ENCODE data around the gene KLHDC8A.
"Not testable (repeated sequence)": the region's sequence is repeated elsewhere in the genome, so short reads cannot be mapped to it uniquely, and the experiment has no call there.

Gene KLHDC8A

DNA sequence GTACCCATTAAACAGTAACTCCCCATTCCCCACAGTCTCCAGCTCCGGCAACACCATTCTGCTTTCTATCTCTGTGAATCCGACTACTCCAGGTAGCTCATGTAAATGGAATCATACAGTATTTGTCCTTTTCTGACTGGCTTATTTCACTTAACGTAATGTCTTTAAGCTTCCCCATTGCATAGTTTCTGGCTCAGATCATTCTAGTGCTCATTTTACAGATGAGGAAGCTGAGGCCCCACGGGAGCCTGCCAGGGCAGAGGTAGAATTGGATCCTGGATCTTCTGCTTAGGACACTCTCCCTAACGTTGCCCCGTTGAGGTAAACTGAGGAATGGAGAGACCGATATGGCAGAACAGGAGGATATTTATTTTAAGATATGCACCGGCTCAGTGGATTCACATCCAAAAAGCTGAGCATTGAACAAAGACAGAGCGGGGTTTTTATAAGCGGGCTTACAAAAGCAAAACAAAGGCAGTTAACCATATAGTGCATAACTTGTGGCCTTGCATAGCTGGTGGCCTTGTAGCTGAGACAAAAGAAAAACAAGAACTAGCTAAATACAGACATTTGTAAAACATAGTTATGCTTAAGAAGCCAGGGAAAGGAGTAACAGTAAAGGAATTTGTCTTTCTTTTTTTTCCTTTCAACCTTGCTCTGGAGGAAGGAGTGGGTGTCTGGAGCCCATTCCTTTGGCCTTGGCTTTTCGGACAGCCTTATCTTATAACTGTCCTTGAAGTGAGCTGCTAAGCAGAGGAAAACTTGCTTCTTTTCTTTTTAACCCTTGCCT is 15.3 kb upstream of the KLHDC8A start:
- DNase-seq (ENCODE audit: low read depth in 3 of 3), result no peak

GRCh38 chr1:205370780-205371179 is 14.1 kb upstream of the KLHDC8A start:
- no peak for DNase-seq (ENCODE audit: low read depth in 3 of 3)

GRCh38 chr1:205369701-205370123 is 13.0 kb upstream of the KLHDC8A start:
- DNase-seq (ENCODE audit: low read depth in 3 of 3), result no peak

DNA sequence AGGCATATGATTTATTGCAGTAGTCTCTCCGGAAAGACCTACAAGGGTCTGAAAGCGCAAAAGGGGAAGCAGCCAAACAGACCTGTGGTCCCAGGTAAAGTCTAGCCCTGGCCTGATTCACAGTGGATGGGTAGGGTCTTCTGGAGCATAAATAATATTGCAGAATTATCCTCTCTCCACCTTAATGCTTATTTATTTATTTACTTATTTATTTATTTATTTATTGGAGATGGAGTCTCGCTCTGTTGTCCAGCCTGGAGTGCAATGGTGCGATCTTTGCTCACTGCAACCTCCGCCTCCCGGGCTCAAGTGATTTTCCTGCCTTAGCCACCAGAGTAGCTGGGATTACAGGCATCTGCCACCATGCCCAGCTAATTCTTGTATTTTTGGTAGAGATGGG is 11.8 kb upstream of the KLHDC8A start:
- DNase-seq (ENCODE audit: low read depth in 3 of 3), result no peak

DNA sequence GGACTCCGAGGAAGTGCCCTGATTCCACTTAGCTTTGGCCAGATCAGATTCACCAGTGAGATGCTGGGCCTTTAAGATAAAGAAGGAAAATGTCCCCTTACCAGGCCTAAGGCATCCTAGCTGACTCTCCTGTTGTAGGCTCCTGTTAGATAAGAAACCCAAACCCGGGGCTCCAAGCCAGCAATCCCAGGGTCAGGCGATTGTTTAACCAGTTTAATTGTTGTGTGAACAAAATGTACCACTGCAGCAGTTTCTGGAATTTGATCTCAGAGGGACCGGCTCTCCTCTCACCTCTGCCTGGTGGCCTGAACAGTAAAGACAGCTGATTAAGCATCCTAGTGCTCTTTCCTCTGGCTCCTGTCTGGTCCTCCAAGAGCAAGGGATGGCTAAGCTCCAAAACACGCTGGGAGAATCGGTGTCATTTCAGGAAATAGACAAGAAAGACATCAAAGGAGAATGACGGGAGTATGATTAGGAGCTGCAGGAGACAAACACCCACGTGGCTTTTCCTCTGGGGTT is 9.3 kb upstream of the KLHDC8A start:
- DNase-seq (ENCODE audit: low read depth in 3 of 3), result no peak

DNA sequence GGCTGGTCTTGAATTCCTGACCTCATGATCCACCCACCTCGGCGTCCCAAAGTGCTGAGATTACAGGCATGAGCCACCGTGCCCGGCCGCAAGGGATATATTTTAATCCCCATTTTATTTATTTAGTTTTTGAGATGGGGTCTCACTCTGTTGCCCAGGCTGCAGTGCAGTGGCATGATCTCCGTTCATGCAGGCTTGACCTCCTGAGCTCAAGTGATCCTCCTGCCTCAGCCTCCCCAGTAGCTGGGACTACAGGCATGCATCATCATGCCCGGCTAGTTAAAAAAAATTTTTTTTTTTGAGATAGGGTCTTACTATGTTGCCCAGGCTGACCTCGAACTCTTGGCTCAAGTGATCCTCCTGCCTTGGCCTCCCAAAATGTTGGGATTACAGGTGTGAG is 8.4 kb upstream of the KLHDC8A start:
- DNase-seq (ENCODE audit: low read depth in 3 of 3), result not testable (repeated sequence)

DNA sequence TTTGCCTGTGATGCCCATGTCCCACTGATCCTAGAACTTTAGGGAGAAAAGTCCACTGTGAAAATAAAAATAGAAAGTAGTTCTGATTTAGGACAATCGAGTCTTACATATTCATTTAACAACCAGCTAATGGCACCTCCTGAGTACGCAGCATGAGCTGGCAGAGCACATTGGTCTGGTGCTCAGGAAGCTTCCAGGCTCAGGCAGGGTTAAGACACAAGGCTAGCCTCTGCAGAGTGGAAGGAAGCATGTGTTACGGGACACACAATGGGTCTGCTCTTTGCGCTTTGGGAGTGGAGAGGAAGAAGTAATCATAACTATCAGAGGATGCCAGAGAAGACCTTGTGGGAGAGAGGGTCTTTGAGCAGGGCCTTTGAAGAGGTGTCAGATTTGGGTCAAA is 4.2 kb upstream of the KLHDC8A start:
- DNase-seq (ENCODE audit: low read depth in 3 of 3), result no peak

DNA sequence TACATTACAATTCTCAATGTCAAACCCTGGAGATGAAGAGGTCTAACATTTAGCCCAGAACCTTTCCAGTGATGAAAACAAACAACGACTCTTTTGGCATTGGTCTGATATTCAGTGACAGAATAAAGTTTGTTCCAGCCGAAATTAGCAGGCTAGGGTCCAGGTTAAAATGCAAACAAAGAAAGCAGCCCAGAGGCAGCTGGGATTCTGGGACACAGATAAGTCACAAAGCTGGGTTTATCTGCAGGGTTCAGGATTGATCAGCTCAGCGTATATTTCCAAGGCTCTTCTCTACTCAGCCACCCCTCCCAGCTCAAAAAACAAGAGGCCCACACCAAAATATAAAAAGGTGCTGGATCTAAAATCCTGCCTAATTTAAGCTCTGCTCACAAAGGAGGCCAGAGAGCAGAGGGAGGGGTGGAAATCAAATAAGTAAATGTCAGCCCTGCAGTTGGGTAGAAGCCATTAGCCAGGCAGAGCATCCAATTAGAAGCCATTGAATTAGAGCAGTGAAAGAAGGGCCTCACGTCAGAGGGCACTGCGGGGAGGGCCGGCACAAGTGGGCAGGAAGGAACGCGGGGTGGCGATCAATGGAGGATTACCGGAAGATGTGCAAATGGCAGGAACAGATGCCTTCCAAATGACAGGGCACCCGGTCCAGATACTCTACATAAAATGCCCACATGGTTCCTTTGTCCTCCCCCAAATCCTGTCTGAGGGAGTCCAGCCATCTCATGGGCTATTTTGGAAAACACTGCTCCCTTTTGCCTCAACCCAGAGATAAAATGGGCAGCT is 3.2 kb upstream of the KLHDC8A start:
- no peak for DNase-seq (ENCODE audit: low read depth in 3 of 3)

GRCh38 chr1:205358579-205358978 is 1.9 kb upstream of the KLHDC8A start:
- DNase-seq (ENCODE audit: low read depth in 3 of 3), result no peak

DNA sequence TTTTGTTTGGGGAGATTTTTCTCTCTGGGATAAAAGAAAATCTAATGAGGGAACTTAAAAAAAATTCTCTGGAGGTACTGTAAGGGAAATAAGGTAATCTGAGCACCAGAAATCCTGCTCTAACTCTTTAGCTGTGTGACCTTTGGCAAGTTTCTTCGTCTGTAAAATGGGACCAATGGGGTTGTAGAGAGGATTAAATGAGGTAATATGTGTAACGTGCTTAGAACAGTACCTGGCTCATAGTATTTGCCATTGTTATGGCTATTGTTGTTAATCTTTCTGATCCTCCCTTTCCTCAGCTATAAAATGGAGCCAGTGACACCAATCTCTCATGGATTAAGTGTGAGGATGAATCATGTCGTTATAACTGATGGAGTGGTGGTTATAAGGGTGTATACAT is 845 bp upstream of the KLHDC8A start:
- DNase-seq (ENCODE audit: low read depth in 3 of 3), result no peak

GRCh38 chr1:205355075-205355453 is 1.7 kb downstream of the KLHDC8A start:
- DNase-seq (ENCODE audit: low read depth in 3 of 3), result no peak

GRCh38 chr1:205354259-205355074 is 2.3 kb downstream of the KLHDC8A start:
- peak in 2 of 3 donors; percentile 35 to 57 for DNase-seq (ENCODE audit: low read depth in 3 of 3)

DNA sequence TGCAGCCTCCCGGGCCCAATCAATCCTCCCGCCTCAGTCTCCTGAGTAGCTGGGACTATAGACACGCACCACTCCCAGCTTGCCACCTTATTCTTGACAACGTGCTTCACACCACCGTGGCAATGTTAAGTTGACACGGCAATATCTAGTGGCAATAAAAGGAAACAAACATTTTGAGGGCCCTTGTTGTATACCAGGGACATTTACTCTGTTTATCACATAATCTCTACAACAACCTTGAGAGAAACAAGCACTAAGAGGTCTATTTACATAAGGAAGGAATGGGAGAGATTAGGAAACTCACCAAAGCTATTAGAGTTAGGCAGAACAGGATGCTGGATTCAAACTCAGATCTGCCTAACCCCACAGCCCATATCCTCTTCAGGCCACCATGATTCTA is 3.1 kb downstream of the KLHDC8A start:
- DNase-seq (ENCODE audit: low read depth in 3 of 3), result no peak

GRCh38 chr1:205353191-205353590 is 3.5 kb downstream of the KLHDC8A start:
- no peak for DNase-seq (ENCODE audit: low read depth in 3 of 3)

DNA sequence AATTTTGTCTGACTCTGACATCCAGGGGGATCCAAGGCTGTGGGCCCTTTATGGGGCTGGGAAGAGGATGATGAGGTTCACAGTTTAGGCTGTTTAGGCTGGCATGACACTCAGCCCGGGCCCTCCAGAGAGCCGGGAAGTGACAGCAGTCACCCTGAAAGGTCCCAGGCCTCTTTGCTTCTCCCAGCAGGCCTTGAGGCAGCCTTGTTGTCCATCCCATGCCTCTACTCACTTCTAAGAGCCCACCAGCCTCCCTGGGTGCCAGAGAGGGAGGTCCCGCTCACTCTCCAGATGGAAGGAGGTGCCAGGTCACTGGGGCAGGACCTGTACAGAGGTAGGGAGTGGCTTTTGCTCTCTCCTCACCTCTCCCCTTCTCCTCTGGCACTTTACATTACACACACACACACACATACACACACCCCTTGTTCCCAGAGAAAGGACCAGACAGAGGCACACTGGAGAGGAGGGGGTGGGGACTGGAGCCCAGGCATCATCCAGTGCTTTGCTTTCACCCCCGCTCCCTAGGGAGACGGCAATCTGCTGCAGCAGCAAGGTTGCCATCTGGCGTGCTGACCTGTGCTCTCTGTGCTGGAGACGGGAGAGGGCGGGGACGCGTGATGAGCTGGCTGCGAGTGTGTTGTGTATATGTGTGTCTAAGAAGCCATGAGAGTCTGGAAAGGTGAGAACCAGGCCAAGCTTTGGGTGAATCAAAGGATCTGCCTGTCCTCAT is 4.6 kb downstream of the KLHDC8A start:
- no peak for DNase-seq (ENCODE audit: low read depth in 3 of 3)

GRCh38 chr1:205350691-205351141 is 6.0 kb downstream of the KLHDC8A start:
- no peak for DNase-seq (ENCODE audit: low read depth in 3 of 3)

DNA sequence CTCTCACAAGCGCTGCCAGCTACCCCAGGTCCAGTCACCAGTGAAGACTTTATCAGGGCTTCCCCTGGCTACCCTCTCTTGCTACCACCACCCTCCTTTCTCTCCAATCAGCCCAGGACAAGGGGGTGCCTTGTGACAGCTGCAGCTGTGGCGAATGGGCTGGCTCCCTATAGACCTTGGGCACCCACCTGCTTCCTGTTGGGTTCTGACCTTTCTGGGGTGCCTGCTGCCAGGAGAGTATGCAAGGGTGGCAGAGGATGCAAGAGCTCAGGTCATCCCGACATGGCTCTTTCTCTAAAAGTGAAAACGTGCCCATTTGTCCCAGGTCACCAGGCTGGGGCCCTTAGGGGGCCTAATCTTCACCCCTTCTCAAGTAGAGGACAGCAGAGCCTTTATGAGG is 6.6 kb downstream of the KLHDC8A start:
- no peak for DNase-seq (ENCODE audit: low read depth in 3 of 3)

DNA sequence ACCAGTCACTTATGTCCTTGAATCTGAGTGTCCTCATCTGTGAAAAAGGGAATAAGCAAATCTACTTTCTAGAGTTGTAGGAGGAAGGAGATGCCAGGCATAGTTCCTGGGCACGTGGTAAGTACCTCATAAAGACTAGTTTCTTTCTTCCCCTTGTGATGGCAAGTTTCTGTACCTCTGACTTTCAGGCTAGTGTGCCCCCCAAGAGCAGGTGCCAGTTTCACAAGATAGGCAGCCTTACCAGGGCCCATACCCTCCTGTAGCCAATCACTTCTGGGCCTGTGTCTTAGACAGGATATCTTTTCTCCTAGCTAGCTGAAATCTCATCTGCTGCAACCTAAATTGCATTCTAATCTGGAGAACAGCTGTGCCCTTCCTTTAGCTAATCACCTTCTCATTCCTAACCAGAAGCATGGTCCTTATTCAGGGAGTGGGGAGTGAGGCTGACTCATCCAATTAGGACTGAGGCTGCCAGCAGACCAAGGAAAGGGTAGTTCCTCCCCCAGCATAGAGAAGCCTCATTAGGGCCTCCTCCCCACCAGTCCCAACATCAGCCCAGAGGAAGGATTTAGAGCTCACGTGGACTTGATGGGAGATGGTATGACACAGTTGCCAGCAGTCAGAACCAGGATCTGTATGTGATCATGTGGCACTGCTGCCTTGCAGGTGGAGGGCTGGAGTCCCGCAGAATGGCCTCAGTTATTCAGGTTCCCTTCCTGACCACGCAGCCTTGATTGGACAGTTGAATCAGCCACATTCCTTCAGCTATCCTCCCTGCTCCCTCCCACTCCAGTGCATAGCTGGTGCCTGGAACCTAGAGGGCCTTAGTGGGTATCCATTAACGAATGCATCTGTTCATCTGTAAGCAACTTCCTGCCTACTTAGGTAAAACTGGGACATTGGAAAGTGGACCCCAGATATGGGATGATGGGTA is 7.9 kb downstream of the KLHDC8A start:
- no peak for DNase-seq (ENCODE audit: low read depth in 3 of 3)

- DNase-seq (ENCODE audit: low read depth in 3 of 3), result no peak
Measured at GRCh38 chr1:205346956-205347574, 9.7 kb downstream of the KLHDC8A start.

DNA sequence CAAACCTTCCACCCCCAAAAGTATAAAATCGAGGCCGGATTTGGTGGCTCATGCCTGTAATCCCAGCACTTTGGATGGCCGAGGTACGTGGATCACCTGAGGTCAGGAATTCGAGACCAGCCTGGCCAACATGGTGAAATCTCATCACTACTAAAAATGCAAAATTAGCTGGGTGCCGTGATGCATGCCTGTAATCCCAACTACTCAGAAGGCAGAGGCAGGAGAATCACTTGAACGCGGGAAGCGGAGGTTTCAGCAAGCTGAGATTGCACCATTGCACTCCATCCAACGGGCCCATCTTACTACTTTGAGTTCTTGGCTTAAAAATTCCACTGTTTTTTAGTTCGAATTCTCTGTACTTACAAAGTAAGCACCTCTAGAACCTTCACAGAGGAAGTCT is 11.0 kb downstream of the KLHDC8A start:
- no peak for DNase-seq (ENCODE audit: low read depth in 3 of 3)

Data from stimulated activated CD4-positive, alpha-beta T cell treated with anti-CD3 and anti-CD28 coated beads, TNF-alpha, amount 100 ng/mL, for 48 hours (primary cell).